ENCODE measurements around the gene ID4. TPM values are rescaled to one million over a fixed set of nuclear protein-coding genes. Genes with fewer than 3 reads are reported as not detected.

ID4 gene
- total and polyA plus RNA-seq, 2 donors (not counting 1 experiment from before 2014, with no cell fraction given), result not detected

- Histone ChIP-seq H3K4me3 (ENCODE audit: control extremely low read depth in 1 of 5, extremely low read depth in 1 of 5, insufficient read depth in 1 of 5, low read depth in 2 of 5, low read length in 4 of 5) (no peak overlapping the region), H2AFZ (ENCODE audit: insufficient read depth, low read depth, low read length, poor library complexity, severe bottlenecking) (no peak overlapping the region), H3K36me3 (replicated peaks in 1 of 2; ENCODE audit: control extremely low read depth in 1 of 2, control insufficient read depth in 1 of 2, extremely low read depth in 1 of 2, insufficient read depth in 2 of 2, low read length in 1 of 2) (no peaks in the 10 kb centered on the region), H3K4me1 (ENCODE audit: control insufficient read depth in 2 of 2, insufficient read depth in 2 of 2, low read length in 2 of 2) (no peaks in the 10 kb centered on the region), H3K9me3 (ENCODE audit: control extremely low read depth in 1 of 3, control insufficient read depth in 2 of 3, insufficient read depth in 1 of 3, low read length in 2 of 3) (no peaks in the 10 kb centered on the region), H3K79me2 (ENCODE audit: control insufficient read depth, insufficient read depth, low read length) (no peaks in the 10 kb centered on the region), H3K4me2 (replicated peaks; ENCODE audit: low read depth, low read length, poor library complexity, severe bottlenecking) (no peak overlapping the region), H3K27me3 (replicated peaks in 1 of 4; ENCODE audit: control extremely low read depth in 1 of 4, control insufficient read depth in 3 of 4, insufficient read depth in 4 of 4, low read length in 3 of 4) (no peaks in the 10 kb centered on the region), H3K27ac (ENCODE audit: low read length in 2 of 2) (no peak overlapping the region), H4K20me1 (ENCODE audit: control insufficient read depth, insufficient read depth, low read length, poor library complexity, severe bottlenecking) (no peaks in the 10 kb centered on the region), H3K9ac (ENCODE audit: low read length) (no peak overlapping the region)
- Mint-ChIP-seq H3K27me3 (peaks cover 9% of the 10 kb centered on the region), H3K4me3 (no peak overlapping the region), H3K27ac (no peak overlapping the region), H3K9me3 (ENCODE audit: insufficient read depth) (no peaks in the 10 kb centered on the region), H3K4me1 (no peaks in the 10 kb centered on the region)
- POLR2A ChIA-PET, result no interaction called here
- CTCF ChIA-PET, result no interaction called here
- DNase-seq, result no peak
- 80% methylated on average over 1 of the region's 3 CpGs for WGBS (ENCODE audit: insufficient coverage)
- intact Hi-C loops (cut with micrococcal nuclease), result no loop called here
- TF ChIP-seq, protein P1, sequence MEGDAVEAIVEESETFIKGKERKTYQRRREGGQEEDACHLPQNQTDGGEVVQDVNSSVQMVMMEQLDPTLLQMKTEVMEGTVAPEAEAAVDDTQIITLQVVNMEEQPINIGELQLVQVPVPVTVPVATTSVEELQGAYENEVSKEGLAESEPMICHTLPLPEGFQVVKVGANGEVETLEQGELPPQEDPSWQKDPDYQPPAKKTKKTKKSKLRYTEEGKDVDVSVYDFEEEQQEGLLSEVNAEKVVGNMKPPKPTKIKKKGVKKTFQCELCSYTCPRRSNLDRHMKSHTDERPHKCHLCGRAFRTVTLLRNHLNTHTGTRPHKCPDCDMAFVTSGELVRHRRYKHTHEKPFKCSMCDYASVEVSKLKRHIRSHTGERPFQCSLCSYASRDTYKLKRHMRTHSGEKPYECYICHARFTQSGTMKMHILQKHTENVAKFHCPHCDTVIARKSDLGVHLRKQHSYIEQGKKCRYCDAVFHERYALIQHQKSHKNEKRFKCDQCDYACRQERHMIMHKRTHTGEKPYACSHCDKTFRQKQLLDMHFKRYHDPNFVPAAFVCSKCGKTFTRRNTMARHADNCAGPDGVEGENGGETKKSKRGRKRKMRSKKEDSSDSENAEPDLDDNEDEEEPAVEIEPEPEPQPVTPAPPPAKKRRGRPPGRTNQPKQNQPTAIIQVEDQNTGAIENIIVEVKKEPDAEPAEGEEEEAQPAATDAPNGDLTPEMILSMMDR (IDR thresholded peaks at IDR 0.05), result no peak
- no peak for TF ChIP-seq EZH2 (IDR thresholded peaks at IDR 0.05; ENCODE audit: borderline replicate concordance, insufficient read depth, low read depth, low read length, poor library complexity, severe bottlenecking)
- no peak for ATAC-seq (ENCODE audit: low read depth)
These were observed 12.0 kb downstream of the ID4 start for GRCh38 chr6:19849196-19849595.

GRCh38 chr6:19849755-19850154, 12.6 kb downstream of the ID4 start:
- ATAC-seq (ENCODE audit: low read depth), result no peak
- H4K20me1 ChIP-seq (ENCODE audit: control insufficient read depth, insufficient read depth, low read length, poor library complexity, severe bottlenecking), result no peaks in the 10 kb centered on the region
- H3K4me2 ChIP-seq (replicated peaks; ENCODE audit: low read depth, low read length, poor library complexity, severe bottlenecking), result no peak overlapping the region
- TF ChIP-seq, protein P1 (IDR thresholded peaks at IDR 0.05), result no peak
- no peak for TF ChIP-seq EZH2 (IDR thresholded peaks at IDR 0.05; ENCODE audit: borderline replicate concordance, insufficient read depth, low read depth, low read length, poor library complexity, severe bottlenecking)
- ChIA-PET POLR2A (no interaction called here), CTCF (no interaction called here)
- intact Hi-C loops (cut with micrococcal nuclease), result no loop called here
- H3K4me3 ChIP-seq (ENCODE audit: control extremely low read depth in 1 of 5, extremely low read depth in 1 of 5, insufficient read depth in 1 of 5, low read depth in 2 of 5, low read length in 4 of 5), result no peak overlapping the region
- Mint-ChIP-seq H3K9me3 (ENCODE audit: insufficient read depth) (no peaks in the 10 kb centered on the region), H3K27ac (no peak overlapping the region), H3K27me3 (peaks cover 4% of the 10 kb centered on the region), H3K4me3 (no peak overlapping the region), H3K4me1 (no peaks in the 10 kb centered on the region)
- no peak for DNase-seq
- no peaks in the 10 kb centered on the region for H3K36me3 ChIP-seq (replicated peaks in 1 of 2; ENCODE audit: control extremely low read depth in 1 of 2, control insufficient read depth in 1 of 2, extremely low read depth in 1 of 2, insufficient read depth in 2 of 2, low read length in 1 of 2)
- H3K9ac ChIP-seq (ENCODE audit: low read length), result no peak overlapping the region
- no peaks in the 10 kb centered on the region for H3K27me3 ChIP-seq (replicated peaks in 1 of 4; ENCODE audit: control extremely low read depth in 1 of 4, control insufficient read depth in 3 of 4, insufficient read depth in 4 of 4, low read length in 3 of 4)
- H3K27ac ChIP-seq (ENCODE audit: low read length in 2 of 2), result no peak overlapping the region
- H3K9me3 ChIP-seq (ENCODE audit: control extremely low read depth in 1 of 3, control insufficient read depth in 2 of 3, insufficient read depth in 1 of 3, low read length in 2 of 3), result no peaks in the 10 kb centered on the region
- no peaks in the 10 kb centered on the region for H3K4me1 ChIP-seq (ENCODE audit: control insufficient read depth in 2 of 2, insufficient read depth in 2 of 2, low read length in 2 of 2)
- WGBS (ENCODE audit: insufficient coverage), result no CpG with 5 or more reads among the region's 4 CpGs
- H3K79me2 ChIP-seq (ENCODE audit: control insufficient read depth, insufficient read depth, low read length), result no peaks in the 10 kb centered on the region
- H2AFZ ChIP-seq (ENCODE audit: insufficient read depth, low read depth, low read length, poor library complexity, severe bottlenecking), result no peak overlapping the region

All from B cell (primary cell).